Measurements from ENCODE around the gene ARHGAP42.

DNA sequence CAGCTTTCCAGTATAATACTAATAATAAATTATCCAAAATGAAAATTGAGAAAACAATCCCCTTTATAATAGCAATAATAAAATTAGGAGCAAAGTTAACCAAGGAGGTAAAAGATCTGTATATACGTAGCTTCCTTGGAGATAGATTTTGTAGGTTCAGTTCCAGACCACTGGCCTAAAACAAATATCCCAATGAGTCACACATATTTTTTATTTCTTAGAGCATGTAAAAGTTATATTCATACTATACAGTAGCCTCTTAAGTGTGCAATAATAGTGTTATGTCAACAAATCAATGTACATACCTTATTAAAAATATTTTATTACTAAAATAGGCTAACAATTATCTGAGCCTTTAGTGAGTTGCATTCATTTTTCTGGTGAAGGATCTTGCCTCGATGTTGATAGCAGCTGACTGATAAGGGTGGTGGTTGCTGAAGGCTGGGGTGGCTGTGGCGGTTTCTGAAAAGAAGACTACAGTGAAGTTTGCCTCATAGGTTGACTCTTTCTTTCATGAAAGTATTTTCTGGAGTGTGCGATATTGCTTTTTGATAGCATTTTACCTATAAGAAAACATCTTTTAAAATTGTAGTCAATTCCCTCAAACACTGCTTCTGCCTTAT is 178.5 kb downstream of the ARHGAP42 start:
- TF ChIP-seq POLR2AphosphoS5 (IDR thresholded peaks at IDR 0.05; ENCODE audit: low read depth, low read length) = no peak
- TF ChIP-seq POLR2A (IDR thresholded peaks at IDR 0.05; ENCODE audit: low read depth, low read length) = no peak

Measured in GM12892 (cell line).